ENCODE results near the gene UPP1.

UPP1 gene

GRCh38 chr7:48099781-48100180, 10.7 kb downstream of the UPP1 start:
- H3K4me3 ChIP-seq (ENCODE audit: low read depth, low read length, poor library complexity, severe bottlenecking): no peak overlapping the region
- no peak overlapping the region for H3K27ac ChIP-seq (ENCODE audit: low read depth, low read length, poor library complexity, severe bottlenecking)
- H3K27me3 ChIP-seq (ENCODE audit: insufficient read depth, low read length): no peaks in the 10 kb centered on the region
- TF ChIP-seq, protein P1, sequence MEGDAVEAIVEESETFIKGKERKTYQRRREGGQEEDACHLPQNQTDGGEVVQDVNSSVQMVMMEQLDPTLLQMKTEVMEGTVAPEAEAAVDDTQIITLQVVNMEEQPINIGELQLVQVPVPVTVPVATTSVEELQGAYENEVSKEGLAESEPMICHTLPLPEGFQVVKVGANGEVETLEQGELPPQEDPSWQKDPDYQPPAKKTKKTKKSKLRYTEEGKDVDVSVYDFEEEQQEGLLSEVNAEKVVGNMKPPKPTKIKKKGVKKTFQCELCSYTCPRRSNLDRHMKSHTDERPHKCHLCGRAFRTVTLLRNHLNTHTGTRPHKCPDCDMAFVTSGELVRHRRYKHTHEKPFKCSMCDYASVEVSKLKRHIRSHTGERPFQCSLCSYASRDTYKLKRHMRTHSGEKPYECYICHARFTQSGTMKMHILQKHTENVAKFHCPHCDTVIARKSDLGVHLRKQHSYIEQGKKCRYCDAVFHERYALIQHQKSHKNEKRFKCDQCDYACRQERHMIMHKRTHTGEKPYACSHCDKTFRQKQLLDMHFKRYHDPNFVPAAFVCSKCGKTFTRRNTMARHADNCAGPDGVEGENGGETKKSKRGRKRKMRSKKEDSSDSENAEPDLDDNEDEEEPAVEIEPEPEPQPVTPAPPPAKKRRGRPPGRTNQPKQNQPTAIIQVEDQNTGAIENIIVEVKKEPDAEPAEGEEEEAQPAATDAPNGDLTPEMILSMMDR (IDR thresholded peaks at IDR 0.05; ENCODE audit: low read length): no peak
- TF ChIP-seq EZH2 (IDR thresholded peaks at IDR 0.05; ENCODE audit: borderline replicate concordance, low read length): no peak
- no peak overlapping the region for H2AFZ ChIP-seq (ENCODE audit: low read length)
- no peaks in the 10 kb centered on the region for H3K4me1 ChIP-seq (ENCODE audit: insufficient read depth, low read length, severe bottlenecking)
- H3K36me3 ChIP-seq (ENCODE audit: insufficient read depth, low read length): peaks cover 17% of the 10 kb centered on the region
- no peak overlapping the region for H3K9ac ChIP-seq (ENCODE audit: low read length)
- H3K79me2 ChIP-seq (ENCODE audit: insufficient read depth, low read length): no peaks in the 10 kb centered on the region
- H3K4me2 ChIP-seq (ENCODE audit: low read length): no peak overlapping the region
- H3F3A ChIP-seq (ENCODE audit: insufficient read depth, low read length): no peaks in the 10 kb centered on the region
- H3K9me2 ChIP-seq (ENCODE audit: low read depth, low read length): no peaks in the 10 kb centered on the region
- no peaks in the 10 kb centered on the region for H4K20me1 ChIP-seq (ENCODE audit: insufficient read depth, low read length)
- no peaks in the 10 kb centered on the region for H3K9me3 ChIP-seq (ENCODE audit: low read length)

GRCh38 chr7:48101352-48101751, 12.3 kb downstream of the UPP1 start:
- Histone ChIP-seq H3K4me3 (ENCODE audit: low read depth, low read length, poor library complexity, severe bottlenecking) (no peak overlapping the region), H3K9ac (ENCODE audit: low read length) (no peak overlapping the region), H3K79me2 (ENCODE audit: insufficient read depth, low read length) (no peaks in the 10 kb centered on the region), H3K9me3 (ENCODE audit: low read length) (no peaks in the 10 kb centered on the region), H3K27me3 (ENCODE audit: insufficient read depth, low read length) (no peaks in the 10 kb centered on the region), H3K4me1 (ENCODE audit: insufficient read depth, low read length, severe bottlenecking) (no peaks in the 10 kb centered on the region), H4K20me1 (ENCODE audit: insufficient read depth, low read length) (no peaks in the 10 kb centered on the region), H3K27ac (ENCODE audit: low read depth, low read length, poor library complexity, severe bottlenecking) (no peak overlapping the region), H3K4me2 (ENCODE audit: low read length) (no peak overlapping the region), H3K9me2 (ENCODE audit: low read depth, low read length) (no peaks in the 10 kb centered on the region), H3F3A (ENCODE audit: insufficient read depth, low read length) (no peaks in the 10 kb centered on the region), H3K36me3 (ENCODE audit: insufficient read depth, low read length) (peaks cover 17% of the 10 kb centered on the region), H2AFZ (ENCODE audit: low read length) (no peak overlapping the region)
- TF ChIP-seq EZH2 (IDR thresholded peaks at IDR 0.05; ENCODE audit: borderline replicate concordance, low read length): no peak
- TF ChIP-seq, protein P1 (IDR thresholded peaks at IDR 0.05; ENCODE audit: low read length): no peak

DNA sequence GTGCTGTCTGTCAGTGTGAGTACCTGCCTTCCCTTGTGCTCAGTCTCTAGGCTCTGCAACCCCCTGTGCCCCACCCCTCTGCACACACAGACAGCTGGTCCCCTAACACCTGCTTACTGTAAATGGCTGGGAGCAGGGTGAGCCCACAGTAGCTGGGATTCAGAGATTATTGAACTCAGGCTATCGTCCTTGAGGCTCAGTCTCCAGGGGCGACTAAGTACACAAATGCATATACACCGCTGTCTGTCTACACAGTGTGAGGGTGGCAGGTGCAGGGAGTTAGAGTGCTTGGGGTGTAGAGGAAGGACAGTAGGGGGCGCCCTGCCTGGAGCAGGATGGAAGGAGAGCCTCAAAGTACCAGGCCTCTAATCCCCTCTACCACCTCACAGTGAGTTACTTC, 12.9 kb downstream of the UPP1 start:
- Histone ChIP-seq H3F3A (ENCODE audit: insufficient read depth, low read length) (no peaks in the 10 kb centered on the region), H3K4me1 (ENCODE audit: insufficient read depth, low read length, severe bottlenecking) (no peaks in the 10 kb centered on the region), H3K79me2 (ENCODE audit: insufficient read depth, low read length) (no peaks in the 10 kb centered on the region), H3K9me2 (ENCODE audit: low read depth, low read length) (no peaks in the 10 kb centered on the region), H3K4me3 (ENCODE audit: low read depth, low read length, poor library complexity, severe bottlenecking) (no peak overlapping the region), H4K20me1 (ENCODE audit: insufficient read depth, low read length) (no peaks in the 10 kb centered on the region), H2AFZ (ENCODE audit: low read length) (no peak overlapping the region), H3K27ac (ENCODE audit: low read depth, low read length, poor library complexity, severe bottlenecking) (no peak overlapping the region), H3K27me3 (ENCODE audit: insufficient read depth, low read length) (no peaks in the 10 kb centered on the region), H3K9ac (ENCODE audit: low read length) (no peak overlapping the region), H3K36me3 (ENCODE audit: insufficient read depth, low read length) (peaks cover 20% of the 10 kb centered on the region), H3K4me2 (ENCODE audit: low read length) (no peak overlapping the region), H3K9me3 (ENCODE audit: low read length) (no peaks in the 10 kb centered on the region)
- TF ChIP-seq, protein P1 (IDR thresholded peaks at IDR 0.05; ENCODE audit: low read length): peak; percentile 62
- TF ChIP-seq EZH2 (IDR thresholded peaks at IDR 0.05; ENCODE audit: borderline replicate concordance, low read length): no peak

Measured in OCI-LY1 (cell line).